Central memory CD8-positive, alpha-beta T cell (primary cell): ENCODE results near the gene ABLIM3.

Source experiments
- ATAC-seq: fragments of 150-1000 bp; cut with Tn5 transposase; replicated peaks from 2 replicates; pipeline ENCODE4 v1.10.0; 2022; ENCODE audit warnings: mild to moderate bottlenecking, moderate FRiP score, moderate number of reproducible peaks; ENCODE audit not compliant: poor library complexity, severe bottlenecking; ENCODE audit errors: extremely low read depth
- DNase-seq, 2 donors: peaks; one replicate each; pipeline ENCODE4 v3.0.0; 2021; ENCODE audit warnings: low spot score in 2 of 2
- H3K27ac Mint-ChIP-seq: one replicate; pipeline ENCODE4 v1.8.0; 2022; ENCODE audit warnings: low read depth, mild to moderate bottlenecking, moderate library complexity, mixed read lengths
- H3K27me3 Mint-ChIP-seq: one replicate; pipeline ENCODE4 v1.8.0; 2022; ENCODE audit warnings: mixed read lengths
- H3K36me3 Mint-ChIP-seq: one replicate; pipeline ENCODE4 v1.8.0; 2022; ENCODE audit warnings: mild to moderate bottlenecking, moderate library complexity, mixed read lengths; ENCODE audit not compliant: insufficient read depth
- H3K4me1 Mint-ChIP-seq: one replicate; pipeline ENCODE4 v1.8.0; 2022; ENCODE audit warnings: mixed read lengths
- H3K4me3 Mint-ChIP-seq: one replicate; pipeline ENCODE4 v1.8.0; 2022; ENCODE audit warnings: mild to moderate bottlenecking, moderate library complexity, mixed read lengths
- H3K9me3 Mint-ChIP-seq: one replicate; pipeline ENCODE4 v1.8.0; 2022; ENCODE audit warnings: mixed read lengths

ABLIM3 gene

GRCh38 chr5:149223081-149223848 is 82.0 kb downstream of the ABLIM3 start:
- Mint-ChIP-seq H3K4me3 (no peak overlapping the region), H3K9me3 (no peaks in the 10 kb centered on the region), H3K4me1 (no peaks in the 10 kb centered on the region), H3K27ac (no peak overlapping the region), H3K27me3 (peaks cover 12% of the 10 kb centered on the region), H3K36me3 (no peaks in the 10 kb centered on the region)
- DNase-seq, result no peak
- ATAC-seq, result no peak

GRCh38 chr5:149224282-149224681 is 83.0 kb downstream of the ABLIM3 start:
- Mint-ChIP-seq H3K27me3 (peaks cover 12% of the 10 kb centered on the region), H3K4me3 (no peak overlapping the region)

GRCh38 chr5:149227168-149227826 is 86.0 kb downstream of the ABLIM3 start:
- no peak overlapping the region for H3K4me3 Mint-ChIP-seq
- H3K27ac Mint-ChIP-seq, result no peak overlapping the region
- no peaks in the 10 kb centered on the region for H3K36me3 Mint-ChIP-seq
- H3K9me3 Mint-ChIP-seq, result no peaks in the 10 kb centered on the region
- no peaks in the 10 kb centered on the region for H3K4me1 Mint-ChIP-seq
- H3K27me3 Mint-ChIP-seq, result peaks cover 28% of the 10 kb centered on the region
- no peak for DNase-seq
- ATAC-seq, result no peak

More at GRCh38 chr5:149224282-149224681, 83.0 kb downstream of the ABLIM3 start:
- DNase-seq (no peak), ATAC-seq (no peak)
- no peaks in the 10 kb centered on the region for H3K36me3 Mint-ChIP-seq
- H3K9me3 Mint-ChIP-seq, result no peaks in the 10 kb centered on the region
- no peak overlapping the region for H3K27ac Mint-ChIP-seq
- no peaks in the 10 kb centered on the region for H3K4me1 Mint-ChIP-seq

GRCh38 chr5:149228618-149229297 is 87.5 kb downstream of the ABLIM3 start:
- Mint-ChIP-seq H3K4me1 (no peaks in the 10 kb centered on the region), H3K27ac (no peak overlapping the region), H3K36me3 (no peaks in the 10 kb centered on the region), H3K9me3 (no peaks in the 10 kb centered on the region), H3K27me3 (peaks cover 43% of the 10 kb centered on the region), H3K4me3 (no peak overlapping the region)
- DNase-seq (no peak), ATAC-seq (no peak)

- Mint-ChIP-seq H3K4me3 (no peak overlapping the region), H3K4me1 (no peaks in the 10 kb centered on the region), H3K9me3 (no peaks in the 10 kb centered on the region), H3K27ac (no peak overlapping the region), H3K36me3 (no peaks in the 10 kb centered on the region), H3K27me3 (peaks cover 42% of the 10 kb centered on the region)
- no peak for ATAC-seq
- no peak for DNase-seq
Measured at GRCh38 chr5:149229298-149229937, 88.1 kb downstream of the ABLIM3 start.

GRCh38 chr5:149235841-149236240 is 94.5 kb downstream of the ABLIM3 start:
- H3K4me3 Mint-ChIP-seq, result no peak overlapping the region

GRCh38 chr5:149237662-149238061 is 96.4 kb downstream of the ABLIM3 start:
- H3K27ac Mint-ChIP-seq, result no peak overlapping the region
- H3K4me3 Mint-ChIP-seq, result no peak overlapping the region
- H3K4me1 Mint-ChIP-seq, result peaks cover 31% of the 10 kb centered on the region
- peaks cover 2% of the 10 kb centered on the region for H3K36me3 Mint-ChIP-seq
- DNase-seq, result no peak
- peaks cover 33% of the 10 kb centered on the region for H3K27me3 Mint-ChIP-seq
- no peaks in the 10 kb centered on the region for H3K9me3 Mint-ChIP-seq
- no peak for ATAC-seq

More at GRCh38 chr5:149235841-149236240, 94.5 kb downstream of the ABLIM3 start:
- DNase-seq, result no peak
- Mint-ChIP-seq H3K27ac (no peak overlapping the region), H3K9me3 (no peaks in the 10 kb centered on the region), H3K27me3 (peaks cover 42% of the 10 kb centered on the region), H3K4me1 (peaks cover 20% of the 10 kb centered on the region), H3K36me3 (peaks cover 2% of the 10 kb centered on the region)
- ATAC-seq, result no peak

- Mint-ChIP-seq H3K9me3 (no peaks in the 10 kb centered on the region), H3K36me3 (peaks cover 2% of the 10 kb centered on the region), H3K27ac (no peak overlapping the region), H3K27me3 (peaks cover 24% of the 10 kb centered on the region), H3K4me1 (peaks cover 39% of the 10 kb centered on the region), H3K4me3 (no peak overlapping the region)
- DNase-seq (no peak), ATAC-seq (no peak)
Measured at GRCh38 chr5:149238540-149238939, 97.2 kb downstream of the ABLIM3 start.

- Mint-ChIP-seq H3K27ac (peak overlapping the region; percentile 87), H3K36me3 (peaks cover 2% of the 10 kb centered on the region), H3K9me3 (no peaks in the 10 kb centered on the region), H3K27me3 (peaks cover 18% of the 10 kb centered on the region), H3K4me3 (peak overlapping the region; percentile 47), H3K4me1 (peaks cover 43% of the 10 kb centered on the region)
- no peak for DNase-seq
- no peak for ATAC-seq
Measured at GRCh38 chr5:149239917-149240316, 98.6 kb downstream of the ABLIM3 start.

GRCh38 chr5:149240354-149240998 is 99.2 kb downstream of the ABLIM3 start:
- peak; percentile 60 to 78 for DNase-seq
- Mint-ChIP-seq H3K27me3 (peaks cover 13% of the 10 kb centered on the region), H3K9me3 (no peaks in the 10 kb centered on the region), H3K4me1 (peaks cover 46% of the 10 kb centered on the region), H3K4me3 (peak overlapping the region; percentile 47), H3K27ac (peak overlapping the region; percentile 87), H3K36me3 (peaks cover 2% of the 10 kb centered on the region)
- peak; percentile 98 for ATAC-seq

- Mint-ChIP-seq H3K4me1 (peaks cover 46% of the 10 kb centered on the region), H3K27ac (no peak overlapping the region)
Measured at GRCh38 chr5:149242339-149242738, 101.0 kb downstream of the ABLIM3 start.

GRCh38 chr5:149246906-149247305 is 105.6 kb downstream of the ABLIM3 start:
- H3K4me3 Mint-ChIP-seq, result no peak overlapping the region
- no peaks in the 10 kb centered on the region for H3K9me3 Mint-ChIP-seq
- DNase-seq (no peak), ATAC-seq (no peak)
- H3K4me1 Mint-ChIP-seq, result peaks cover 21% of the 10 kb centered on the region
- H3K36me3 Mint-ChIP-seq, result no peaks in the 10 kb centered on the region
- no peaks in the 10 kb centered on the region for H3K27me3 Mint-ChIP-seq
- no peak overlapping the region for H3K27ac Mint-ChIP-seq

More at GRCh38 chr5:149242339-149242738, 101.0 kb downstream of the ABLIM3 start:
- H3K9me3 Mint-ChIP-seq, result no peaks in the 10 kb centered on the region
- peaks cover 6% of the 10 kb centered on the region for H3K27me3 Mint-ChIP-seq
- peaks cover 2% of the 10 kb centered on the region for H3K36me3 Mint-ChIP-seq
- ATAC-seq (no peak), DNase-seq (no peak)
- H3K4me3 Mint-ChIP-seq, result no peak overlapping the region
